ENCODE results near the gene SIRT3.

DNA sequence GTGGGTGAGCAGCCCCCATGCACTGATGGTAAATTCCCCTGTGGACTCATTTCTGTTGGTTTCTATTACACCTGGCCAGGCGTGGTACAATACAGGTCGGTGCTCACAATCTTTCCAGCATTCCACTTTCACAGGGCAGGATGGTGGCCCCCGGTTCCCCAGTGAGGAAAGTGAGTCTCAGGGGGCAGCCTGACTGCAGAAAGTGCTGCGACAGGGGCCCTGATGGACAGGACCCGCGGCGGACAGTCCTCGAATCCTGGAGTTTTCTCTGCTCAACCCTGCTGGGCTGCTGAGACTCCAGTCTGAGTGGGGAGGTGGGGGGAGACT, 49.7 kb upstream of the SIRT3 start:
- no peak for TF ChIP-seq EZH2 (optimal IDR thresholded peaks at IDR 0.05; ENCODE audit: low read depth, low read length)
- TF ChIP-seq, protein P1, sequence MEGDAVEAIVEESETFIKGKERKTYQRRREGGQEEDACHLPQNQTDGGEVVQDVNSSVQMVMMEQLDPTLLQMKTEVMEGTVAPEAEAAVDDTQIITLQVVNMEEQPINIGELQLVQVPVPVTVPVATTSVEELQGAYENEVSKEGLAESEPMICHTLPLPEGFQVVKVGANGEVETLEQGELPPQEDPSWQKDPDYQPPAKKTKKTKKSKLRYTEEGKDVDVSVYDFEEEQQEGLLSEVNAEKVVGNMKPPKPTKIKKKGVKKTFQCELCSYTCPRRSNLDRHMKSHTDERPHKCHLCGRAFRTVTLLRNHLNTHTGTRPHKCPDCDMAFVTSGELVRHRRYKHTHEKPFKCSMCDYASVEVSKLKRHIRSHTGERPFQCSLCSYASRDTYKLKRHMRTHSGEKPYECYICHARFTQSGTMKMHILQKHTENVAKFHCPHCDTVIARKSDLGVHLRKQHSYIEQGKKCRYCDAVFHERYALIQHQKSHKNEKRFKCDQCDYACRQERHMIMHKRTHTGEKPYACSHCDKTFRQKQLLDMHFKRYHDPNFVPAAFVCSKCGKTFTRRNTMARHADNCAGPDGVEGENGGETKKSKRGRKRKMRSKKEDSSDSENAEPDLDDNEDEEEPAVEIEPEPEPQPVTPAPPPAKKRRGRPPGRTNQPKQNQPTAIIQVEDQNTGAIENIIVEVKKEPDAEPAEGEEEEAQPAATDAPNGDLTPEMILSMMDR (IDR thresholded peaks at IDR 0.05; ENCODE audit: low read length) = no peak
